Measurements from ENCODE around the gene HCFC1R1.
A peak's percentile ranks its signal among the peaks of the same experiment; 100 is the strongest.
"Not testable (repeated sequence)": the region's sequence is repeated elsewhere in the genome, so short reads cannot be mapped to it uniquely, and the experiment has no call there.

Gene HCFC1R1, protein sequence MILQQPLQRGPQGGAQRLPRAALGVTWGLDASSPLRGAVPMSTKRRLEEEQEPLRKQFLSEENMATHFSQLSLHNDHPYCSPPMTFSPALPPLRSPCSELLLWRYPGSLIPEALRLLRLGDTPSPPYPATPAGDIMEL

DNA sequence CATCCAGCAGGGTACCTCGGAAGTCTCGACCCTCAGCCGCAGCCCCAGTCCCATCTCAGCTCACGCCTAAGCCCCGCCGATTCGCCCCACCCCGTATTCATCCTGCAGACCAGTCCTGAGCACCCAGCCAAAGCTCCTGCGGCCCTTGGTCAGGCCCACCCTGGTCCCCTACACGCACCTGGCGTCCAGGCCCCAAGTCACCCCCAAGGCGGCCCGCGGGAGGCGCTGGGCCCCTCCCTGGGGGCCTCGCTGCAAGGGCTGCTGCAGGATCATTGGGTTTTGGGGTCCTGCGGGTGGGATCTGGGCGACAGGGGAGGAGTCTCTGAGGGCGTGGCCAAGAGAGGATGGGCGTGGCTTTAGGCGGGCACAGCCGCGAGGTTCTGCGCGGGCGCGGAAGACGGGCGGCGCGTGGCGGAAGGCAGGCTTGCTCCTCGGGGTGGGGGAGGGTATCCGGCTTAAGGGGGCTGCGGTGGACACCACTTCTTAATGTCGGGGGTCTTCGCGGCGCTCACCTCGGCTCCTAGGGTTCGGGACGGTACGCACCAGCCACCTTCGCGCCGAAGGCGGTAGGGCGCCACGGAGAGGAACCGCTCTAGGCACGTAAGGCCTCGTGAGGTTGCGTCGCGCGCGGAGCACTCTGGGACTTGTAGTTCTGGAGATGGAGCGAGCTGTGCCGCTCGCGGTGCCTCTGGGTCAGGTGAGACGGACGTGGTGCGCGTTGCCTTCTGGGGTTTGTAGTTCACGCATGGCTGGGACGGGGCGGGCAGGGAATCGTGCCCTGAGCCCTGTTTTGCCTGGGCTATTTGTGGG, at the start of gene HCFC1R1, which contains the start of gene THOC6:
TSS of gene HCFC1R1 (minus strand) at position 274 of the 810 bp plus-strand sequence. CDS start at position 273, 1 bp downstream.
TSS of gene THOC6 (plus strand) at position 367 of the 810 bp plus-strand sequence. CDS start at position 659, 292 bp downstream.
- DNase-seq = peak; percentile 98

DNA sequence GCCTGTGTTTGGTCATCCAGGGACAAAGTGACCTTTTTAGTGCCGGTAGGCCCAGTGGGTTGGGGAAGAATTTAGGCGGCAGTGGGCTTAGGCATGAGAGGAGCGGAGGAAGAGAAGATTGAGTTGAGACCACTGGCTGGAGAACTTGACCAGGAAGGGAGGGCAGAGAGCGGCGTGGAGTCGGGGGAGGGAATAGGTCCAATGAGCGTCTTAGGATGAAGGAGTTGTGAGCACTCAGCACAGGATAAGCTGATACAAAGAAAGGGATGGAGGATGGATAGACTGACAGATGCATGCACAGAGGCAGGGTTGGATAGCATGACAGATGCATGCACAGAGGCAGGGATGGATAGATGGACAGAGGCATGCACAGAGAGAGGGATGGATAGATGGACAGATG, 49.7 kb upstream of the HCFC1R1 start:
- DNase-seq = no peak

DNA sequence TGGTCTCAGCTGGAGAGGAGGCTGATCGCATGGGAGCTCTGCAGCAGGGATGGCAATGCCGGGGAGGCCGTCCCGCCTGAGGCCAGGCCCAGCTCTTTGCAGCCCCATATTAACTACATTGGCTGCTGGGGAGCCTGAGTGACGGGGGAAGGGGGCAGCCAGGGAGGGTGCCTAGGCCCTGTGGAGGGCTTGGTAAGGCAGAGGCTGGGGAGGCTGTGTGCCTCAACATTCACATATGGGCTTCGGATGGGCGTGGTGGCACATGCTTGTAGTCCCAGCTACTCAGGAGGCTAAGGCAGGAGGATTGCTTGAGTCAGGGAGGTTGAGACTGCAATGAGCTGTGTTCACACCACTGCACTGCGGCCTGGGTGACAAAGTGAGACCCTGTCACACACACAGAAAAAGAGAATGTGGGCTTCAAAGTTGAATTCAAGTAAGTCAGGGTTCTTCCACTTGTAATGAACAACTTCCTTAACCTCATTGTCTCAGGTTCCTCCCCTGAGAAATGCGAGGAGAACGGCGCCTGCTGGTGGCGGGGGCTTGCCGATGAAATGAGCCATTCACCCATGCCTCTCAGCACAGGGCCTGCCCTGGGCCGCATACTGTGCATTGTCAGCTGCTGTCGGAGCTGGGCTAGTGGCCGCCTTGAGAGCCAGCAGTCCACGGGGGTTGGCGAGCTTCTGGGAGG, 49.0 kb upstream of the HCFC1R1 start:
- not testable (repeated sequence) for DNase-seq

DNA sequence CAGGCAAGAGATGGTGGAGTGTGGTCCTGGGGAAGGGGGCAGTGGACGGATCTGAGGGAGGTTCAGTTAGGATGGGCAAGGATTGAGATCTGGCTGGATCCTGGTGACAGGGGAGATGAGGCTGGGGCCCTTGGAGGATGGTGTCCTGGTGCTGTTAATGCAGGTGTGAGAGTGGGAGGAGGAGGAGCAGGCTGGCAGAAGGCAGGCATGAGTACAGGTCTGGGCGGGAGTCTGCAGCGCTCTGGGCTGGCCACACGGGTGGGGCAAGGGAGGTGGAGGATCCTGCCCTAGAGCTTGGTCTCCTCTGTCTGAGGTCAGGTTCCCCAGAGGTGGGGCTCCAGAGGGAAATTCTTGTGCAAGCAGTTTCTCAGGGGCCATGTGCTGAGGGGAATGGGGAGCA, 48.4 kb upstream of the HCFC1R1 start:
- not testable (repeated sequence) for DNase-seq

DNA sequence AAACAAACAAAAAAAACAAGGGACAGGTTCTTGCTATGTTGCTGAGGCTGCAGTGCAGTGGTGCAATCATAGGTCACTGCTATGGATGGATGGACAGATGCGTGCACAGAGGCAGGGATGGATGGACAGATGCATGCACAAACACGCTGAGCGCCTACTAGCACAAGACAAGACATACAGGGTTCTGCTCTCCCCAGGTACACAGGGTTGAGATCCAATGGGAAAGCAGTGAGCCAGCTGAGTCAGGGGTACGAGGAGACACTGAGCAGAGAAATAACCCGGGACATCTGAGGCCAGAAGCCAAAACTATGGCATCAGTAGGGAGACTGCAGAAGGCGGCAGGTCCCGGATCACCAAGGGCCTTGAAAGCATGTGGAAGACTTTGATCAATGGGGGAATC, 47.9 kb upstream of the HCFC1R1 start:
- DNase-seq = no peak

DNA sequence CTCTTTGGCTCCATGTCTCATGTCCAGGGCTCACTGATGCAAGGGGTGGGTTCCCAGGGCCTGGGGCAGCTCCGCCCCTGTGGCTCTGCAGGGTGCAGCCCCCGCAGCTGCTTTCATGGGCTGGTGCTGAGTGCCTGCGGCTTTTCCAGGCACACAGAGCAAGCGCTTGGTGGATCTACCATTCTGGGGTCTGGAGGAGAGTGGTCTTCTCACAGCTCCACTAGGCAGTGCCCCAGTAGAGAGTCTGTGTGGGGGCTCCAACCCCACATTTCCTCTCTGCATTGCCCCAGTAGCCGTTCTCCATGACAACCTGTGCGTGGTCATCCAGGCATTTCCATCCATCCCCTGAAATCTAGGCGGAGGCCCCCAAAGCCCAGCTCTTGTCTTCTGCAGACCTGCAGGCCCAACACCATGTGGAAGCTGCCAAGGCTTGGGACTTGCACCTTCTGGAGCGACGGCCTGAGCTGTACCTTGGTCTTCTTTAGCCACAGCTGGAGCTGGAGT, 46.9 kb upstream of the HCFC1R1 start:
- DNase-seq = no peak

DNA sequence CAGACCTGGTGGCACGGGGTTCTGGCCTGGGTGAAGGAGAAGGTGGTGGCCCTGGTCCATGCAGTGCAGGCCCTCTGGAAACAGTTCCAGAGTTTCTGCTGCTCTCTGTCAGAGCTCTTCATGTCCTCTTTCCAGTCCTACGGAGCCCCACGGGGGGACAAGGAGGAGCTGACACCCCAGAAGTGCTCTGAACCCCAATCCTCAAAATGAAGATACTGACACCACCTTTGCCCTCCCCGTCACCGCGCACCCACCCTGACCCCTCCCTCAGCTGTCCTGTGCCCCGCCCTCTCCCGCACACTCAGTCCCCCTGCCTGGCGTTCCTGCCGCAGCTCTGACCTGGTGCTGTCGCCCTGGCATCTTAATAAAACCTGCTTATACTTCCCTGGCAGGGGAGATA, 45.4 kb upstream of the HCFC1R1 start:
- not testable (repeated sequence) for DNase-seq

DNA sequence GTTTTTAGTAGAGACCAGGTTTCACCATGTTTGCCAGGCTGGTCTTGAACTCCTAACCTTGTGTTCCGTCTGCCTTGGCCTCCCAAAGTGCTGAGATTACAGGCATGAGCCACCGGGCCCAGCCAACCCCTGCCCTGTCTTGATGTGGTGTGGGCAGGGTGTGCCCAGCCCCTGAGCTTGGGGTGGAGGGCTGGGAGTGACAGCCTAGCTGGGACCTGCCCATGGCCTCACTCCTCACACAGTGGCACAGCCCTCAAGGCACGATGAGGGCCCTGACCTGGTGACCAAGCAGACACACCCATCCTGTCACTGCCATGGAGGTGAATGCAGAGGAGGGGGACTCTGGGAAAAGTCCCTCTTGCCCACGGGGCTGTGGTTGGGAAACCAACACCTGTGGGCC, 44.7 kb upstream of the HCFC1R1 start:
- no peak for DNase-seq

DNA sequence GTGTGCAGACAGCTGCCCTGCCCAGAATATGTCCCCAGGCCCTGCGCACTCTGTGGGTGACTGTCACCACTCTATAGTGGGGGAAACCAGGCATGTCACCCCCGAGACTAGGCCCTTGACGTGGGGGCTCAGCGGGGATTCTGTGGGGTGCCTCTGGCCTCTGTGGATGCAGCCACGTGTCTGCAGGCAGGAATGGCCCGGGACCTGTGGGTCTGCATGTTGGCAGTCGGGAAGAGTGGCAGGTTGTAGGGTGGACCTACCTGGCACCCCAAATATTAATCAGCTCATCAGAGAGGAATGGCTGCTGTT, 42.7 kb upstream of the HCFC1R1 start:
- no peak for DNase-seq

DNA sequence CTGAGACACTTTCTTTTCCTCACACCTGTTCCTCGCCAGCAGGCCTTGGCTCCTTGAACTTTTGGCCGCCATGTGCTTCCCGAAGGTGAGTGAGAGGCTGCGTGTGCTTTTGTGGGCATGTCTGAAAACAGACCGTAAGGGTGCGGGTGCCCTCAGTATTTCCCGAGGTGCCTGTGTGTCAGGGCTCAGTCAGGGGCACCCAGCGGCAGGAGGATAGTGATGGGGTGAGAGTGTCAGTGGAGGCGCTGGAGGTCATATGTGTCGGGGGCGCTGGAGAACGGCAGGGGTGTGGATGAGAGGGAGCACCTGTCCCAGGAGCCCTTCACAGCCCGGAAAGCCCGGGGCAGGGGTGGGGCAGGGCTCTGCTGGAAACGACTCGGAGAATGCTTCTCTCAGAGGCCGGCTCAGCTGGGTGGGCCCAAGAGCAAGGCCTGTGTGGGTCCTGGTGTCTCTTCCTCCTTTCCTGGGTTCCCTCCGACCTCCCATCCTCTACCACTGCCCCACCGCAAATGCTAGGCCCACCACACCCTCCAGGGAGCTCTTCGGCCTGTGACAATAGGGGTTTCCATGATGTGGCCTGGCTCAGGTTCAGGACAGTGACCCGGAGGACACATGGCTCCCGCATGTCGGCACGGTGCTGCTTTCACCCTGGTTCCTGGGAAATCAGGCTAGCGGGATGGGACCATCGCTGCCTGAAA, 42.1 kb upstream of the HCFC1R1 start:
- no peak for DNase-seq

DNA sequence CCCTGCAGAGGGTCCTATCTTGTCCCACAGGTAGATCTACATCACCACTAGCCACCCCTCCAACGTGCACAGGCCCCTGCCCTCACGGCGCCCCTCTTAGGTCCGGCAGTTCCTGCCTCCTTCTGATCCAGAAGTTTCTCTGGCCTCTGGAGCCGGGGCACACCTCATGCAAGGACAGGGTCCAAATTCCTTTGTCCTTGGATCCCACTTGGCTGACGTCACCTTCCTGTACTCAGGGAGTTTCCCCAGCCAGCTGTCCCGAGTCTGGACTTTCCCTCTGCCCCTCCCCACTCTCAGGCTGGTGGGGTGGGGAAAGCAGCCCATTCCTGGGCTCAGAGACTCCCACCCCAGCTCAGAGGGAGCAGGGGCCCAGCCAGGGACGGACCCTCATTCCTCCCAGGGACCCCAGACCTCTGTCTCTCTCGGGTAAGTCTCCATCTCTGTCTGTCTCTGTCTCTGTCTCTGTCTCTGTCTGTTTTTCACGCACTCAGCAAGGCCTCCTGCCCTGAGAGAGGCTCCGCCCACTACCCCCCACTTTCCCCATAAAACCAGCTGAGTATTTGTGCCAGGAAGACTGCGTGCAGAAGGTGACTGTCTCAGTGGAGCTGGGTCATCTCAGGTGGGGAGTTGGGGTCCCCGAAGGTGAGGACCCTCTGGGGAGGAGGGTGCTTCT, 41.5 kb upstream of the HCFC1R1 start, which contains the start of gene IL32:
TSS of gene IL32 (plus strand) at position 572 of the 673 bp plus-strand sequence. CDS start 172 bp downstream, outside the sequence.
- peak; percentile 70 for DNase-seq

DNA sequence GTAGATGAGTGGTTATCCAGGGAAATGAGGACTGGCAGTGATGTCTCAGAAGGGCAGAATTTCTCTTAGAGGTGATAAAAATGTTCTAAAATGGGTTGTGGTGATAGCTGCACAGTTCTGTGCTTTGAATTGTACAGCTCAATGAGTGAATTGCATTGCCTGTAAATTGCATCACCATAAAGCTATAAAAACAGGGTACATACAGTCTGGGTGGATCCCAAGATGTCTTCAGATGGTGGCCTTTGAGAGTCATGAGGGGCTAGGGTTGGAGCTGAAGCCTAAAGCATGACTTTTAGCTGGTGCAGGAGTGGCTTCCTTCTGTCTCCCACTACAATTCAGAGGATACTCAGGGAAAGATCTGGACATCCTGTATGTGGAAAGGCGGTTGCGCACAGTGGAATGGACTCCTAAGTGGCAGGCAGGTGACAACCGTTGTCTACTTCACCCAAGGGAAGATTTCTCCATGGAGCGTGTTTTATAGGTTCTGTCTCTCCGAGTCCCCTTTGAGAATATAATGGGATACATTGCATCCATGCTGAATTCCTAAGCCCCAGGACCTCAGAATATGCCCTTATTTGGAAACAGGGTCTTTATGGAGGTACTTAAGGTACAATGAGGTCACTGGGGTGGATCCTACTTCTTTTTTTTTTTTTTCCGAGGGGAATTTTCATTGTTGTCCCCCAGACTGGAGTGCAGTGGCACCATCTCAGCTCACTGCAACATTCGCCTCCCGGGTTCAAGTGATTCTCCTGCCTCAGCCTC, 40.1 kb upstream of the HCFC1R1 start:
- DNase-seq = no peak

DNA sequence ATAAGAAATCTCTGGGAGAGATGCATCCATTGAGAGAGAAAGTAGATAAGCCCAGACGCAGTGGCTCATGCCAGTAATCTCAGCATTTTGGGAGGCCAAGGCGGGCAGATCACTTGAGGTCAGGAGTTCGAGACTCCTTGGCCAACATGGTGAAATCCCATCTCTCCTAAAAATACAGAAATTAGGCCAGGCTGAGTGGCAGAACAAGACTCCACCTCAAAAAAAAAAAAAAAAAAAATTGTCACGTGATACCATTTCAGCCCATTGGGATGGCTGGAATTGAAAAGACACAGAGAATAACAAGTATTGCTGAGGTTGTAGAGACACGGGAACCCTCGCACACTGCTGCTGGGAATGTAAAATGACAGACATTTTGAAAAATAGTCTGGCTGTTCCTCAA, 38.8 kb upstream of the HCFC1R1 start:
- DNase-seq = no peak

DNA sequence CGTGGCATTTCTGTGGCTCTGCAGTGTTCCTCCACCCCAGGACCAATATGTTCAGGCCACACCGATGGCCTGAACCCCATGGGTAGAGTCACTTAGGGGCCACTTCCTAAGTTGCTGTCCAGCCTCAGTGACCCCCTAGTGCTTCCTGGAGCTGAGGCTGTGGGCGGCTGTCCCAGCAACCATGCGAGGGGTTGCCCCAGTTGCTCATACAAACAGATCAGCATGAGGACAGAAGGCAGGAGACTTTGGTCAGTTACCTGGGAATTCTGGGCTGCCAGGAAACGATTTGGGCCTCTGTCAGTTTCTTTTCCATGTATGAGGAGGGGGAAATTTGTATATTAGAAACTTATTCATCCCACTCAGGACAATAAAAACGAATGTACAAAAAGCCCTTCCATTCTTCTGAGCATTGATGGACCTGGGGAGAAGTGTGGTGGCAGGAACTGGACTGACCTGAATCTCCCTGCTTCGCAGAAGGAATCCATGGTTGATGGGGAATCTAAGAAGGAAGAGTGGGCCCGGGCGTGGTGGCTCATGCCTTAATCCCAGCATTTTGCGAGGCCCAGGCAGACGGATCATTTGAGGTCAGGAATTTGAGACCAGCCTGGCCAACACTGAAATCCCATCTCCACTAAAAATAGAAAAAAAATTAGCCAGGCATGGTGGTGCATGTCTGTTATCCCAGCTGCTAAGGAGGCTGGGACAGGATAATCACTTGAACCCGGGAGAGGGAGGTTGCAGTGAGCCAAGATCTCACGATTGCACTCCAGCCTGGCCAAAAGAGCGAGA, 36.8 kb upstream of the HCFC1R1 start:
- DNase-seq = no peak

DNA sequence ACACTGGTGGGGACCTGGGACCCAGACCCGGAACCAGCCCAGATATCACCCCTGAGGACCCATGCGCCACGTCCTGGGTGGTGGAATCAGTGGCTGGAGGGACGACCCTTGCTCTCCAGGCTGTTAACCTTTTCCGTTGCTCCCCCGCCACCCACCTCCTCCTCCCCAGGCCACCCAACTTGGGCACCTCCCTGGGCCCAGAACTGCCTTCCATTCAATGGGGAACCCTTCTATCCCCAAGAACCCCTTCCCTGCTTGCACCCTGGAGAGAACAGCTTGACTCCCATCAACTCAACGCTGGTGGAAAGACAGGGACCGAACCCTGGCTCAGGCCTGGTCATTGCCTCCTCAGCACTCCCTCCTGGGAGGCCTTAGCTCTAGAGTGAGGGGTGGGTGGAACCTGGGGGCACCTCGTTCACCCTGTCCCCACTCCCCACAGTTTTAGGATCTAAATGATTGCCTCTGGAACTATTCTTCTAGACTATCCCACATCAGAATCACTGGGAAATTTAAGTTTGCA, 36.0 kb upstream of the HCFC1R1 start:
- DNase-seq = no peak

DNA sequence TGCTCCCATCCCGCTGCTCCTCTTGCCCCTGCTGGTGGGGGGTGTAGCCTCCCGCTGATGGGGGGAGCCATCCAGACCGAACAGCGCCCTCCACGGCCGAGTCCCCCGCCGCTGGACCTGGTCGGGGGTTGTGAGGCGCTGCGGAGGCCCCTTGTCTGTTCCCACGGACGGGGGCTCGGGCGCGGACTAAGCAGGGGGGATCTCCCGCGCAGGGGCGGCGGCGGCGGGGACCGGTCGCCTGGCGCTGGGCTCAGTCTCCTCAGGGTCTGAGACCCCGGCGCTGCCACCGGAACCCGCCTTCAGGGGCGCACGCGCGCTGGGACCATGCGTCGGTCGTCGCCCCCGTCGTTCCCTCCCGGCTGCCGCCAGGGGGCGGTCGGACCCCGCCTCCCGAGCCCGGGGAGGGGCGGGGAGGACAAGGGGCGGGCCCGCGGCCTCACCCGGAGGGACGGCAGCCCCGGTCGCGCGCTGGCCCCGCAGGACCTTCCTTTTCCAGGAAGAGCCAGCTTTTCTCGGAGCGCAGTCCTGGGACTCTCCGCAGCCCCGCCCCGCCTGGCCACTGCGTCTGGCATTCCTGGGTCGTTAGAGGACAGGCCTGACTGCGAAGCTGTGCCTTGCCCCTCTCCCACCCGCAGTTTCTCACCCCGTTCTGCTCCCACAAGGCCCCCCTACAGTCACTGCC, 35.4 kb upstream of the HCFC1R1 start:
- DNase-seq = peak; percentile 87

DNA sequence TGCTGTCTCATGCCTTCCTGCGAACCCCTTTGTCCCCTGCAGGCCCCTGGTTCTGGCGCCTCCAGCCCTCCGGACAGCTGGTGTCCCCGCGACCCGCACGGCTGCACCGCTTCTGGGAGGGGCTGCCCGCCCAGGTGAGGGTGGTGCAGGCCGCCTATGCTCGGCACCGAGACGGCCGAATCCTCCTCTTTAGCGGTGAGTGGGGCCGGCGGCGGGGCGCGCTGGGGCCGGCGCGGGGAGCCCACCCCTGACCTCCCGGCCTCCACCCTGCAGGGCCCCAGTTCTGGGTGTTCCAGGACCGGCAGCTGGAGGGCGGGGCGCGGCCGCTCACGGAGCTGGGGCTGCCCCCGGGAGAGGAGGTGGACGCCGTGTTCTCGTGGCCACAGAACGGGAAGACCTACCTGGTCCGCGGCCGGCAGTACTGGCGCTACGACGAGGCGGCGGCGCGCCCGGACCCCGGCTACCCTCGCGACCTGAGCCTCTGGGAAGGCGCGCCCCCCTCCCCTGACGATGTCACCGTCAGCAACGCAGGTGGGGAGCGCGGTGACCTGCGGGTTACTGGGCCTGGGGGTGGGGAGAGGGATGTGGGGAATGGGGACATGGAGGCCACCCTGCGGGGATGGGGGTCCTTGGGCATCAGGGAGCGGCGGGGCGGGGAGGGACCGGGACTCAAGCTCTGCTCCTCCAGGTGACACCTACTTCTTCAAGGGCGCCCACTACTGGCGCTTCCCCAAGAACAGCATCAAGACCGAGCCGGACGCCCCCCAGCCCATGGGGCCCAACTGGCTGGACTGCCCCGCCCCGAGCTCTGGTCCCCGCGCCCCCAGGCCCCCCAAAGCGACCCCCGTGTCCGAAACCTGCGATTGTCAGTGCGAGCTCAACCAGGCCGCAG, 34.6 kb upstream of the HCFC1R1 start:
- peak; percentile 45 for DNase-seq

DNA sequence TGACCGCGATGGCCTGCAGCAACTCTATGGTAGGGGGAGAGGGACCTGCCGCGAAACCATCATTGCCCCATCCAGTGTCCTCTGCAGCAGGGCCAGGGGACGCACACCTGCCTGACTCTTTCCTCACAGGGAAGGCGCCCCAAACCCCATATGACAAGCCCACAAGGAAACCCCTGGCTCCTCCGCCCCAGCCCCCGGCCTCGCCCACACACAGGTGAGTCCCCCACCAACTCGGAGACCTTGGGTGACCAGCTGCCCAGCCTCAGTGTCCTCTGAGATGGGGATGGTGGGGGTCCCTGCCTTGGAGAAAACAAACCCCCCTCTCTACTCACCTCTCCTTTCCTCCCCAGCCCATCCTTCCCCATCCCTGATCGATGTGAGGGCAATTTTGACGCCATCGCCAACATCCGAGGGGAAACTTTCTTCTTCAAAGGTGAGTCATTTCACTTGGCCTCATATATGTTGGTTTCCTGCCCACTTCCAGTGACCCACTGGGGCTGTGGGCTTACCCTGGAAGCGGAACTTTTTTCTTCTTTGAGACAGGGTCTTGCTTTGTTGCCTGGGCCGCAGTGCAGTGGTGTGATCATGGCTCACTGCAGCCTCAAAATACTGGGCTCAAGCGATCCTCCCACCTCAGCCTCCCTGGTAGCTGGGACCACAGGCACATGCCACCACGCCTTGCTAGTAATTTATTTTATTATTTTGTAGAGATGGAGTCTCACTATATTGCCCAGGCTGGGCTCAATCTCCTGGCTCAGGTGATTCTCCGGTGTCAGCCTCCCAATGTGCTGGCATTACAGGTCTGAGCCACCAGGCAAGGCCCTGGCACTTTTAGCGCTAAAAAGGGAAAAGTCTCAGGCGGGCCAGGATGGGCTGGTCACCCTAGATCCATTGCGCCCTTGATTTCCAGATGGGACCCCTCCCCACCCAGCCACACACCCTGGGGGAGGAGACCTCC, 33.7 kb upstream of the HCFC1R1 start:
- no peak for DNase-seq
